GM19239 (cell line): ENCODE measurements around the gene UBE2V1.
"Not testable (repeated sequence)": the region's sequence is repeated elsewhere in the genome, so short reads cannot be mapped to it uniquely, and the experiment has no call there.

Source experiments
- DNase-seq: peaks from one replicate; pipeline ENCODE4 v3.0.0; 2011; ENCODE audit warnings: low spot score; ENCODE audit not compliant: insufficient read length
- FAIRE-seq: peaks from 2 replicates; lab custom pipeline; 2011; peaks lifted over from hg19 to GRCh38; lab: Jason Lieb, UNC

Gene UBE2V1

DNA sequence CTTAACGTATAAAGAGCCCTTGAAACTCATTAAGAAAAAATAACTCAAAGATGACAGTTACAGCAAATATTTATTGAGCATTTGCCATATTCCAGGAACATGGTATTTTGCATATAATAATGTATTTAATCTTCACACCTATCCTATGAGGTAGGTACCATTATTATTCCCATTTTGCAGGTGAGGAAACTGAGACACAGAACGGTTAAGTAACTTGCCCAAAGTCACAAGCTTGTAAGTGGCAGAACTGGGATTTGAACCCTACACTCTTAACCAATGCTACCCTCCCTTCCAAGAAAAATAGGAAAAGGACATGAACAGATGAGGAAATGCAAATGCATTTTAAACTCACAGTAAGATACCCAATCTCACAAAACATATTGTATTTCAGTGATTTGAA, 5.3 kb upstream of the UBE2V1 start:
- no peak for DNase-seq
- FAIRE-seq, result no peak

DNA sequence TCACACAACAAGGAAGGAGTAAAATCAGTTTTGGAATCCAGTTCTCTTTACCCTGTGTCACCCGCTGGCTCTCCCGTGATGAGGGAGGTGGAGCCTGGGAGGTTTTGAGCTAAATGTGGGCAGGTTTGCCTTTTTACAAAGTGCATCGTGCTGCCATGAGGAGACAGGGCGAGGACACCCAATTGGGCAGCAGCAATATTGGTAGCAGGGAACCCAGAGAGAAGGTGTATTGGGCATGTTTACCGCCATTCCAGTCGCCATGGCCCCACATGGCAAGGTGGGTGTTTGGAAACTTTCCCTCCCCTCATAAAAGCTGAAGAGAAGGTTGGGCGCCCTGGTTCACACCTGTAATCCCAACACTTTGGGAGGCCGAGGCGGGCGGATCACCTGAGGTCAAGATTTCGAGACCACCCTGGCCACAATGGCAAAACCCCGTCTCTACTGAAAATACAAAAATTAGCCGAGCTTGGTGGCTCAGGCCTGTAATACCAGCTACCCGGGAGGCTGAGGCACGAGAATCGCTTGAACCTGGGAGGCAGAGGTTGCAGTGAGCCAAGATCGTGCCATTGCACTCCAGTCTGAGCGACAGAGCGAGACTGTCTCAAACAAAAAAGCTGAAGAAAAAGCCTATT, 3.5 kb upstream of the UBE2V1 start:
- FAIRE-seq, result no peak

GRCh38 chr20:50115591-50116367, 2.8 kb upstream of the UBE2V1 start:
- DNase-seq (peak; percentile 86), FAIRE-seq (peak; percentile 84)

More for the DNA sequence above, 3.5 kb upstream of the UBE2V1 start:
- DNase-seq, result no peak

- DNase-seq, result no peak
- FAIRE-seq, result no peak
Measured at GRCh38 chr20:50115041-50115512, 2.1 kb upstream of the UBE2V1 start.

DNA sequence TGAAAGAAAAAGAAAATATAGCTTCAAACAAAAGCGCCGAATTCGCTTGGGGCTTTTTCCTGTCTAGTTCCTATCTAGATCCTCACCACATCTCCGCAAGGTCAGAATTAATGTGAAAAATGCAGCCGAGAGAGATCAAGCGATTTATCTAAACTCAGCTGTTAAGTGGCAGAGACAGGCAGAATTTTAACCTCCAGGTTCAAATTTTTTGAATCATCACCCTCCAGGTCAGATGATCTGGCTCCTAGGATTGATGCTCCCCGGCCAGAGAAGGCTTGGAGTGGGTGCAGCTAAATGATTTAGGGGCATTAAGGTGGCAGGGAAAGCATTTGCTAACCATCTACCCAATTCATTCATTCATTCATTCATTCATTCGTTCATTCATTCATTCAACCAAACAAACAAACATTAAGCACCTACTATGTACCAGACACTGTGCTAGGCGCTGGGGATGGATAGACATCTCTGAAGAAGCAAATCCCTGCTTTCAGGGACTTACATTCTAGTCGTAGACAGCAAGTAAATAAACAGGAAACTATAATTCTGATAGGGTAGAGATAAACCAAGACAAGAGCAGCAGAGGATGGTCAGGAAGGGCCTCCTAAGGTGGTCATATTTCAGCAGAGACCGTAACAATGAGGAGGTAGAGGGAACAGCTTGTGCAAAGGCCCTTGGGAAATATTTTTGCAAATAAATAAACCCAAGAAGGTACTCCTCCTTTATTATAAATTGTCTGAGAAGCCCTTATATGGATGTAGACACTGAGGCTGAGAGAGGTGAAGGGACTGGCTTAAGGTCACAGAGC, 672 bp upstream of the UBE2V1 start:
- DNase-seq (no peak), FAIRE-seq (no peak)

- no peak for DNase-seq
- FAIRE-seq, result no peak
Measured at GRCh38 chr20:50111829-50112495, 988 bp downstream of the UBE2V1 start.

- FAIRE-seq (no peak), DNase-seq (no peak)
Measured at GRCh38 chr20:50111120-50111828, 1.7 kb downstream of the UBE2V1 start.

DNA sequence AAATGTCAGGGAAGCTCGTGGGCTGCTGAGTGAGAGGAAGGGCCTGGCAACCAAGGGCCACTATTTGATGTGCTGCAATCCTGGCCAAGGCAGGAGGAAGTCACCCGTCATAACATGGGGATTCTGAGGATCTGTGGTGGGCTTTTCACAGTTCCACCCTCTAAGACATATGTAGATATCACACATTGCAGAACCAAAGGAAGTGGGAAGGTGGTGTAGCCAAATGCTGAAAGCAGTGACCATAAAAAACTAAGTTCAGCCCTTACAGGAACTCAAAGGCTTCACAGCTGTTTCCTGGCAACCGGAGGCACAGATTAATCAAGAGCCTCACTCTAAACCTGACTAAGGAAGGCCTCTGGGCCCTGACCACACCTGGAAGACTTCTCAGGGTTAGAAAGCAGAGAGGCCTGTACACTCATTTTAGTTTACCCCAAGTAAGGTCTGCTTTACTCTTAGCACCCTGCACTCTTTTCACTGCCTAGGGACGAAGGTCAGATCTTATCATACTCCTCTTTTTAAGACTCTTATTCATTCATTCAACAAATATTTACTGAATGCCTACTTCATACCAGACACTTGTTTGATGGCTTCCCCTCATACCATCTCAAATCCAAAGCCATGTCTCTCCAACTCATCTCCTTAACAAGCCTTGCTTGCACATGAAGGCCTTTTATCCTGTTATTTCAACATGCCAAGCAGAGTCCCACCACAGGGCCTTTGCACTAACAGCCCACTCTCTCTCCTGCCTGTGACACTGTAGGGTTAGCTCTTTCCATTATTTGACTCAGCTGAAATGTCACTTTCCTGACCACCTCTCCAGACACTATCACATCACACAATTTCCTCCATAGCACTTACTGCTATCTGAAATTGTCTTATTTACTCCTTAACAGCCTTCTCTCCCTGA, 2.6 kb downstream of the UBE2V1 start:
- FAIRE-seq (peak; percentile 87), DNase-seq (peak; percentile 44)

- no peak for FAIRE-seq
- no peak for DNase-seq
Measured at GRCh38 chr20:50108556-50109235, 4.3 kb downstream of the UBE2V1 start.

DNA sequence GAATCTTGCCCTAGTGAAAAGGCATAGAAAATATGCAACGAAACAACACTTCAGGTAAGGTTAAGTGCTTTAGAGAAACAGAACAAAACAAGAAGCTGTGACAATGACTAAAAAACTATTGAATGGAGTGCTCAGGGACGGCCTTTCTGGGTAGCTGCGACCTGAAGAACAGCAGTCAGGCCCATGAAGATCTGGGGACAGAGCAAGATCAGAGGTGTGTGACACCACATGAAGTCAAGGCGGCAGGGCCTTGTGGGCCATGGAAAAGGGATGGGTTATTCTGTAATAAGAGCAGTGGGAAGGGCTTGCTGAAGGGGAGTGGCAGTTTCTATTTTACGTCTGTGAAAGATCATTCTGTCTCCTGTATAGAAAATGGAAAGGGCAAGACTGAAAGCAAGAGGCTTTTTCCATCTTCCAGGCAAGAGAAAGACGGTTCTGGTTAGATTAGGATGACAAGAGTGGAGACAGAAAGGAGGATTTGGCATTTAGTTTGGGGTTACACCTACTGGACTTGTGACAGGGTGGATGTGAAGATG, 5.1 kb downstream of the UBE2V1 start:
- DNase-seq (no peak), FAIRE-seq (no peak)

DNA sequence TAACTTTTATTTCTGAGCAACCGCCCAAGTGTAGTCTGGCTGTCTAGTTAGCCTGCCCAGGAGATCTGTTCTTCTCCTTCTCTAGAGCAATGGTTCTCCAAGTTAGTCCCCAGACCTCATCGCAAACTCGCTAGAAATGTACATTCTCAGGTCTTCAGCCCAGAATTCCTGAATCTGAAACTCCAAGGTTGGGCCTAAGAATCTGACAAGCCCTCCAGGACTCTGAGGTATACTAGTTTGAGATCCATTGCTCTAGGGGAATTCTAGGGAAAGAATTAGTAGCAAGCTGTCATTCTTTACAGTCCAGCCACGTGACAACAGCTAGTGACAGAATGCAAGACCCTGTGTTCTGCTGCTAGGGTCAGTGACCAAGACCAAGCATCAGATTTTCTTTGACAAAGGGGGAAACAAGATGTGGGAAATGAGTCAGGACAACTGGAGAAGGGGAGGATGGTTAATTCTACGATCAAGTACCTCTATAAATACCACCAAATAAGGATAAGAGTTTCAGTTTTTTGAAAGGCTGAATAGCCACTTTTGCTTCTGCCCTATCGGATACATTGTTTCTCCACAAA, 5.8 kb downstream of the UBE2V1 start:
- DNase-seq, result no peak
- no peak for FAIRE-seq

- not testable (repeated sequence) for DNase-seq, FAIRE-seq
Measured at GRCh38 chr20:50106669-50107068, 6.3 kb downstream of the UBE2V1 start.

DNA sequence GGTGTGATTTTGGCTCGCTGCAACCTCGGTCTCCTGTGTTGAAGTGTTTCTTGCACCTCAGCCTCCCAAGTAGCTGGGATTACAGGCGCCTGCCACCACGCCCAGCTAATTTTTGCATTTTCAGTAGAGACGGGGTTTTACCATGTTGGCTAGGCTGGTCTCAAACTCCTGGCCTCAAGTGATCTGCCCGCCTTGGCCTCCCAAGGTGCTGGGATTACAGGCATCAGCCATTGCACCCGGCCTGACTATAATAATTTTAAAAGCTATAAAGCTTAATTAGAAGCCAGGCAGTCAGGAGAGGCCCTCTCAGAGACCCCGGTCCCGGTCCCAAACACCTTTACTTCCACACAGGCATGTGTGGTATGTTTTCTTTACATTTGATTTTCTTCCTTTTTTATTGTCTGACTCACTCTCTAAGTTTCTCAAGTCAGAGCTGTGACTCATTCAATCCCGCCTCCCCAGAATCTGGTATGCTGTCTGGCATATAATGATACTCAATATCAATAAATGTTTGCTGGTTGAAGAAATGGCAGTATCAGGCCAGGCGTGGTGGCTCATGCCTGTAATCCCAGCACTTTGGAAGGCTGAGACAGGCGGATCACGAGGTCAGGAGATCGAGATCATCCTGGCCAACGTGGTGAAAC, 9.4 kb downstream of the UBE2V1 start:
- FAIRE-seq, DNase-seq: not testable (repeated sequence)

DNA sequence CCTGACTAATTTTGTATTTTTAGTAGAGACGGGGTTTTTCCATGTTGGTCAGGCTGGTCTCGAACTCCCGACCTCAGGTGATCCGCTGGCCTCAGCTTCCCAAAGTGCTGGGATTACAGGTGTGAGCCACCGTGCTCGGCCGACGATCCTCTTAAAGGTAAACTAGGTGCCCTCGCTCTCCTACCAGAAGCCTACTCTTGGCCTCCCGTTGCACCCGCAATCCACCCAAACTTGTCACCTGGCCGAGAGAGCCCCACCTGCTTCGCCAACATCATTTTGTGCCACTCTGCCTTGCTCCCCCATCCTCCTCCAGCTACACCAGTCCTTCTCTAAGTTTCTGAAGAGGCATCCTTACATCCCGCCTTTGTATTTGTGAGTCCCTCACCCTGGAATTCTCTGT, 10.4 kb downstream of the UBE2V1 start:
- not testable (repeated sequence) for FAIRE-seq, DNase-seq

DNA sequence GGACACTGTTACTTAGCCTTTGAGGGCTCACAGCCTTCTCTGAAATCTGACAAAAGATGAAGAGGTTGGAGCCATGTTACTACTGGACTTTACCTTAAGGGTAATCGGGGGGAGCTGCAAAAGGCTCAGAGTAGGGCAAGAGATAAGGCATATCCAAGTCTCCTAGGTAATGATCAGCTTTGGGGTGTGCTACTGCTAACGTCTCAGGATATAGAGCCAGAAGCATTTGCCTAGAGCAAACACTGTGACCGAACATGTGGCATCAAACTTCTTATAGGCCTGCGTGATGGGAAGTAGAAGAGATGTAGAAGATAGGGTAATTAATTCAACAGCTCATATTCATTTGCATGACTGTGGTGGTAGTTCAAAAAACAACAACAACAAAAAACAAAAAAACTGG, 11.1 kb downstream of the UBE2V1 start:
- FAIRE-seq (no peak), DNase-seq (no peak)

DNA sequence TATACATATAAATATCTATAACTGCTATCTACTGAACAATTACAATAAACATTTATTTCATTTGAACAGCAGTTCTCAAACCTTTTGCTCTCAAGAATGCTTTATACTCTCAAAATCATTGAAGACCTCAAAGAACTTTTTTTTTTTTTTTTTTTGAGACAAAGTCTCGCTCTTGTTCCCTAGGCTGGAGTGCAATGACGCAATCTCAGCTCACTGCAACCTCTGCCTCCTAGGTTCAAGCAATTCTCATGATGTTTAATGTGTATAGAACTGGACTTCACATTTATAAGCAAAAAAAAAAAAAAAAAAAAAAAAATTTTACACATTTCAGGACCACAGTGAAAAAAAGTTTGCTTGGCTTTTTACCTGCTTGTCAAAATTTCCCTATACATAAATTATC, 11.7 kb downstream of the UBE2V1 start:
- FAIRE-seq (no peak), DNase-seq (no peak)

GRCh38 chr20:50100552-50100951, 12.4 kb downstream of the UBE2V1 start:
- DNase-seq (no peak), FAIRE-seq (no peak)
